ENCODE measurements around the gene RNF186. TPM values are rescaled to one million over a fixed set of nuclear protein-coding genes. Genes with fewer than 3 reads are reported as not detected.
"Not testable (repeated sequence)": the region's sequence is repeated elsewhere in the genome, so short reads cannot be mapped to it uniquely, and the experiment has no call there.

Gene RNF186
- total RNA-seq, 4 donors from 2014 or later, result not detected

GRCh38 chr1:19794583-19794982, 20.5 kb downstream of the RNF186 start:
- Histone ChIP-seq H3K27ac (no peak overlapping the region), H3K36me3 (peaks cover 0 to 24% (median 0%) of the 10 kb centered on the region in 3 donors), H3K9me3 (no peaks in the 10 kb centered on the region), H3K4me1 (peaks cover 0 to 35% (median 13%) of the 10 kb centered on the region in 4 donors), H3K27me3 (no peaks in the 10 kb centered on the region), H3K4me3 (no peak overlapping the region)
- no peak for TF ChIP-seq CTCF (IDR thresholded peaks at IDR 0.05)
- no peak for TF ChIP-seq EP300 (IDR thresholded peaks at IDR 0.05)
- TF ChIP-seq POLR2A (IDR thresholded peaks at IDR 0.05), result no peak
- DNase-seq (ENCODE audit: low spot score in 2 of 2), result no peak
- WGBS, 2 donors, result 69 to 77% methylated on average over 4 of the region's 4 CpGs

- Histone ChIP-seq H3K27me3 (no peaks in the 10 kb centered on the region), H3K36me3 (peaks cover 0 to 24% (median 0%) of the 10 kb centered on the region in 3 donors), H3K9me3 (no peaks in the 10 kb centered on the region), H3K4me1 (peaks cover 0 to 26% (median 4%) of the 10 kb centered on the region in 4 donors), H3K27ac (peak overlapping the region in 2 of 4 donors; percentile 58 to 68), H3K4me3 (no peak overlapping the region)
- TF ChIP-seq EP300 (IDR thresholded peaks at IDR 0.05), result no peak
- no peak for TF ChIP-seq POLR2A (IDR thresholded peaks at IDR 0.05)
- no peak for TF ChIP-seq CTCF (IDR thresholded peaks at IDR 0.05)
- WGBS, 2 donors, result 59 to 77% methylated on average over 6 of the region's 6 CpGs
- DNase-seq (ENCODE audit: low spot score in 2 of 2), result no peak
Measured at GRCh38 chr1:19793360-19794046, 21.6 kb downstream of the RNF186 start.

- Histone ChIP-seq H3K4me1 (peaks cover 0 to 20% (median 0%) of the 10 kb centered on the region in 4 donors), H3K4me3 (no peak overlapping the region), H3K9me3 (no peaks in the 10 kb centered on the region), H3K27me3 (no peaks in the 10 kb centered on the region), H3K36me3 (peaks cover 0 to 25% (median 0%) of the 10 kb centered on the region in 3 donors), H3K27ac (peak overlapping the region in 2 of 4 donors; percentile 64 to 68)
- no peak for DNase-seq (ENCODE audit: low spot score in 2 of 2)
- 50 to 57% methylated on average over 4 of the region's 4 CpGs for WGBS, 2 donors
- no peak for TF ChIP-seq POLR2A (IDR thresholded peaks at IDR 0.05)
- no peak for TF ChIP-seq EP300 (IDR thresholded peaks at IDR 0.05)
- TF ChIP-seq CTCF (IDR thresholded peaks at IDR 0.05), result no peak
Measured at GRCh38 chr1:19792237-19793002, 22.7 kb downstream of the RNF186 start.

GRCh38 chr1:19790061-19790975, 24.8 kb downstream of the RNF186 start:
- not testable (repeated sequence) for H3K4me3 ChIP-seq; H3K27ac ChIP-seq; H3K27me3 ChIP-seq; H3K9me3 ChIP-seq; DNase-seq (ENCODE audit: low spot score in 2 of 2)
- Histone ChIP-seq H3K36me3 (peaks cover 0 to 42% (median 0%) of the 10 kb centered on the region in 3 donors), H3K4me1 (peaks cover 0 to 20% (median 0%) of the 10 kb centered on the region in 4 donors)
- WGBS, 2 donors, result 81 to 86% methylated on average over 9 of the region's 9 CpGs

GRCh38 chr1:19786988-19787423, 28.1 kb downstream of the RNF186 start:
- Histone ChIP-seq H3K4me3 (no peak overlapping the region), H3K27ac (no peak overlapping the region), H3K27me3 (no peaks in the 10 kb centered on the region), H3K36me3 (peaks cover 0 to 56% (median 0%) of the 10 kb centered on the region in 3 donors), H3K4me1 (peaks cover 0 to 7% (median 0%) of the 10 kb centered on the region in 4 donors), H3K9me3 (no peaks in the 10 kb centered on the region)
- 55 to 64% methylated on average over 9 of the region's 9 CpGs for WGBS, 2 donors
- TF ChIP-seq POLR2A (IDR thresholded peaks at IDR 0.05) (no peak), CTCF (IDR thresholded peaks at IDR 0.05) (no peak), EP300 (IDR thresholded peaks at IDR 0.05) (no peak)
- DNase-seq (ENCODE audit: low spot score in 2 of 2), result no peak

All from tibial nerve (tissue), 4 donors.